BE2C (cell line): ENCODE measurements around the gene TTC23L. TPM values are rescaled to one million over a fixed set of nuclear protein-coding genes. Genes with fewer than 3 reads are reported as not detected.
A peak's percentile ranks its signal among the peaks of the same experiment; 100 is the strongest.

Experiments used
- DNase-seq: peaks from one replicate; pipeline ENCODE4 v3.0.0-alpha.2; 2020
- H3K27me3 ChIP-seq: fragments of 250-450 bp; sonication (Bioruptor Pico); 2 replicates; pipeline ENCODE4 v1.5.1; 2020; ENCODE audit warnings: mild to moderate bottlenecking
- H3K36me3 ChIP-seq: fragments of 250-450 bp; sonication (Bioruptor Pico); 2 replicates; pipeline ENCODE4 v1.5.1; 2020; ENCODE audit warnings: mild to moderate bottlenecking
- H3K4me1 ChIP-seq: fragments of 250-450 bp; sonication (Bioruptor Pico); 2 replicates; pipeline ENCODE4 v1.5.1; 2020
- H3K4me3 ChIP-seq: 2 replicates; pipeline ENCODE4 v1.5.1; 2011; ENCODE audit warnings: low read depth, low read length
- H3K9me3 ChIP-seq: fragments of 250-450 bp; sonication (Bioruptor Pico); 2 replicates; pipeline ENCODE4 v1.5.1; 2020
- CTCF ChIP-seq: IDR thresholded peaks from 2 replicates; pipeline ENCODE4 v1.5.1; 2012; ENCODE audit warnings: mild to moderate bottlenecking, low read depth, low read length
- polyA plus RNA-seq: library from polyadenylated mRNA; unstranded; fragments of >200 nt; gene quantifications from one replicate; pipeline ENCODE4 v1.2.1, GENCODE V29; 2012; ENCODE audit warnings: low read depth, missing spikeins; ENCODE audit not compliant: insufficient read length, insufficient read depth

The TTC23L gene, protein sequence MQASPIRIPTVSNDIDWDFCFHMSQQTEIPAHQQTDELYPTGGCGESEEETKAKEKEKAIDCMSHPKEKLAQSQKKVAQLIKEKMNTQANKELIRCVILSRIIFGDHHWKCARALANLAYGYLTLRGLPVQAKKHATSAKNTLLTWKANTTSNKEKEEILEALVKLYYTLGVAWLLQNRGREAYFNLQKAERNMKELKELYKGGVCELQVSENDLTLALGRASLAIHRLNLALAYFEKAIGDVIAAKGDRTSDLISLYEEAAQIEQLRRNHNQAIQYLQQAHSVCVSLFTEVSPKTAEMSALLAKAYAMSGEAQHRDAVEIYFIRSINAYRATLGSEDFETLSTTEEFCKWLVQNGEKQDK
- not detected for polyA plus RNA-seq

DNA sequence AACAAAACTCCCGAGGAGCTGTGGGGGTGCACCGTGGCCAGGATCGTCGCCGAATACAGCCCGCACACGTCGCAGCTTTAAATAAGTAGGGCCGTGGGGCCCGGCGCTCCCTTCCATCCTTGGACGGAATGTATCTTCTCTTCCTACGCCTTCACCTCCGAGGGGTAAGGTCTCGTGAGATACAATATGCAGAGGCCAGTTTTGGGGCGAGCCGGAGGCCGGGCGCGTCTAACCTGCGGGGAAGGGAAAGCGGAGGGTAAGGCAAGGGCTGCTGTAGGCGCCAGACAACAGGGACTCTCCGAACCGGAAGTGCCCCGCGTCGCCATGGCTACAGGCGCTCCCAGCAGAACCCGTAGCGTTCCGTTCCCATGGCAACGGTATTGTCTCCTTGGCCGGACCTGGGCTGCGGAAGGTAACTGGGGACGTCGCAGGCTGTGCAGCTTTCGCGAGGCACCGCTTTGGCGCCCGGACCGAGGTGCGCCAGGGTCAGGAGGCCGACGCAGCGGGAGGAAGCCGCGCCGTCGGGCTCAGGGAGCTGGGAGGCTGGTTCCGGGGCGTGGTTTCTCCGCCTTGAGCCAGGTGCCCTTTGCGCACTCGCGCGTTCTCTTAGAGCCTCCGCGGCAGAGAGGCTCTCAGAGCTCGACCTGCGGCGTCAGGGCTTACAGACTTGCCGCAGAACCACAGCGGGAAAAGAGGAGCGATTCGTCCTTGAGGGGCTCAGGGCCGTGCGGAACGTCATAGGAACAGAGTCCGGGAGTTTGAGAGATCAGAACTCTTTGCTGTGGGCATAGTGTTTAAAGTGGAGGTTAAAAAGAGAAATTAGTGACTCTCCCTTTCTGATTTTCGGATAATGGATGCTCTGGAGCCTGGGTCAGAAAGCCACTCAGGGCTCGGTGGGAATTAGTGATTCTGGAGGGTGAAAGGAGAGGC is at the start of gene TTC23L:
Gene TTC23L (plus strand): TSS at position 380 of the 930 bp plus-strand sequence. CDS start 1,508 bp downstream, outside the sequence.
- H3K36me3 ChIP-seq: no peaks in the 10 kb centered on the region
- H3K9me3 ChIP-seq: no peaks in the 10 kb centered on the region
- H3K27me3 ChIP-seq: peaks cover 26% of the 10 kb centered on the region
- TF ChIP-seq CTCF: no peak
- DNase-seq: peak; percentile 84
- no peaks in the 10 kb centered on the region for H3K4me1 ChIP-seq
- H3K4me3 ChIP-seq: peak within 1 kb of the TSS; percentile 76

DNA sequence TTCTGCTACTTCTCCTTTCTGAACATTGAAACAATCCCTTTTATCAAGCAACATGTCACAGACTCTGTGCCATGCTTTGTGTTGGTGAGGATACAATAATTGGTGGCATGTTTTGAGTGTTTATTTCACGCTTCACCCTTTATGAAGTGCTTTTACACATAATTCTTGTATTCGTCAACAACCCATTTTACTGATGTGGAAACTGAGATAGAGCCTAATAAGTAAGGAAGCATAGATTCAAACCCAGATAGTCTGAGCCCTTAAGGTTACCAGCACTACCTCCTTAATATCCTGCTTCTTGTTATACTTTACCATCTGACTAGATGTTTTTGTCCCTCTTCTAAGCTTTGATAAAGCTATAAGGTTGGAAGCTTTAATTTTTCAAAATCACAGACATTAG is 49.3 kb upstream of the TTC23L start:
- H3K36me3 ChIP-seq: no peaks in the 10 kb centered on the region
- DNase-seq: no peak
- no peak overlapping the region for H3K4me3 ChIP-seq
- H3K9me3 ChIP-seq: no peaks in the 10 kb centered on the region
- no peaks in the 10 kb centered on the region for H3K27me3 ChIP-seq
- H3K4me1 ChIP-seq: no peaks in the 10 kb centered on the region
- TF ChIP-seq CTCF: no peak

- Histone ChIP-seq H3K36me3 (no peaks in the 10 kb centered on the region), H3K9me3 (no peaks in the 10 kb centered on the region), H3K4me3 (no peak overlapping the region), H3K4me1 (no peaks in the 10 kb centered on the region), H3K27me3 (no peaks in the 10 kb centered on the region)
- TF ChIP-seq CTCF: no peak
- no peak for DNase-seq
Measured at GRCh38 chr5:34790069-34790468, 48.9 kb upstream of the TTC23L start.

- no peaks in the 10 kb centered on the region for H3K36me3 ChIP-seq
- H3K27me3 ChIP-seq: no peaks in the 10 kb centered on the region
- H3K9me3 ChIP-seq: no peaks in the 10 kb centered on the region
- TF ChIP-seq CTCF: no peak
- no peak for DNase-seq
- no peak overlapping the region for H3K4me3 ChIP-seq
- no peaks in the 10 kb centered on the region for H3K4me1 ChIP-seq
Measured at GRCh38 chr5:34791761-34792244, 47.2 kb upstream of the TTC23L start.

DNA sequence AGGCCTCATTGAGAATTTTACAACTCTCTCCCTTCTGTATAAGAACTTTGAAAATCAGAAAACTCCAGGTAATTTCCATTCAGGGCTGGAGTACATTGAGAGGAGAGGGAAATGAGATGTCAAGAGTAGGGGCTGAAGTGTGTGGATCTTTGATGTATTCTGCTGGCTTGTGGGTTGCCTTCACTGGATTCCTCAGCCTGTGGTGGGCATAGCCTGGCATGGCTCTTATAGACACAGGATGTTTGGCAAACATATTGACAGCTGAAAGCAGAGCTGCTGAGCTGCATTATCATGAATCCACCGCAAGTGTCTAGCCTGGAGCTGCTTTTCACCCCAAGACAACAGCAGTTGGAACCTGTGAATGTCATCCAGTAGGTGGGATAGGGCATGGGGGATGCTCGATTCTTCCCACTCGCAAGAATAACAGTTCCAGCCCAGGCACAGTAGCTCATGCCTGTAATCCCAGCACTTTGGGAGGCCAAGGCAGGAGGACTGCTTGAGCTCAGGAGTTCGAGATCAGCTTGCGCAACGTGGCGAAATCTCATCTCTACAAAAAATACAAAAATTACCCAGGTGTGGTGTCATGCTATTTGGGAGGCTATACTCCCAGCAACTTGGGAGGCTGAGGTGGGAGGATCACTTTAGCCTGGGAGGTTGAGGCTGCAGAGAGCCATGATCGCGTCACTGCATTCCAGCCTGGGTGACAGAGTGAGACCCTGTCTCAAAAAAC is 36.0 kb upstream of the TTC23L start:
- no peak overlapping the region for H3K4me3 ChIP-seq
- no peaks in the 10 kb centered on the region for H3K9me3 ChIP-seq
- H3K36me3 ChIP-seq: no peaks in the 10 kb centered on the region
- no peaks in the 10 kb centered on the region for H3K27me3 ChIP-seq
- no peaks in the 10 kb centered on the region for H3K4me1 ChIP-seq
- TF ChIP-seq CTCF: no peak
- DNase-seq: no peak
